ENCODE measurements around the gene PTPRA. TPM values are rescaled to one million over a fixed set of nuclear protein-coding genes. Genes with fewer than 3 reads are reported as not detected.

PTPRA gene
- total RNA-seq, 2 experiments from 2014 or later, result 31.7 to 32.7 TPM

Other genes starting within 250 kb of the PTPRA start
- 100 to 1,000 TPM; 385 to 405 TPM for gene NOP56, start 220.8 kb upstream of the PTPRA start, total RNA-seq
- 100 to 1,000 TPM; 123 to 125 TPM for gene IDH3B, start 209.3 kb upstream of the PTPRA start, total RNA-seq
- 1 to 10 TPM; 3.2 to 3.5 TPM for gene EBF4, start 180.7 kb upstream of the PTPRA start, total RNA-seq
- 1 to 10 TPM; 2.0 to 2.2 TPM for gene CPXM1, start 72.9 kb upstream of the PTPRA start, total RNA-seq
- not detected for gene C20orf141, start 58.5 kb upstream of the PTPRA start, total RNA-seq
- gene TMEM239, start 57.1 kb upstream of the PTPRA start, total RNA-seq, result not detected
- gene PCED1A, start 32.8 kb upstream of the PTPRA start, total RNA-seq, result 10 to 100 TPM; 44.6 to 44.8 TPM
- gene VPS16, start 32.7 kb upstream of the PTPRA start, total RNA-seq, result 10 to 100 TPM; 39.0 to 42.0 TPM
- not detected for gene GNRH2, start 170.1 kb downstream of the PTPRA start, total RNA-seq
- 10 to 100 TPM; 50.0 to 52.4 TPM for gene MRPS26, start 172.6 kb downstream of the PTPRA start, total RNA-seq
- gene OXT, start 198.1 kb downstream of the PTPRA start, total RNA-seq, result not detected
- not detected for gene AVP, start 211.2 kb downstream of the PTPRA start, total RNA-seq

Measured in activated naive CD4-positive, alpha-beta T cell treated with anti-CD3 and anti-CD28 coated beads for 36 hours (primary cell).